ENCODE data around the gene CMTM8.
"Not testable (repeated sequence)": the region's sequence is repeated elsewhere in the genome, so short reads cannot be mapped to it uniquely, and the experiment has no call there.

Gene CMTM8

GRCh38 chr3:32238453-32239306 is at the start of gene CMTM8:
CMTM8 (plus strand) TSS chr3:32238680; CDS start chr3:32238973, 293 bp downstream.
- DNase-seq (ENCODE audit: low read depth): peak; percentile 20

DNA sequence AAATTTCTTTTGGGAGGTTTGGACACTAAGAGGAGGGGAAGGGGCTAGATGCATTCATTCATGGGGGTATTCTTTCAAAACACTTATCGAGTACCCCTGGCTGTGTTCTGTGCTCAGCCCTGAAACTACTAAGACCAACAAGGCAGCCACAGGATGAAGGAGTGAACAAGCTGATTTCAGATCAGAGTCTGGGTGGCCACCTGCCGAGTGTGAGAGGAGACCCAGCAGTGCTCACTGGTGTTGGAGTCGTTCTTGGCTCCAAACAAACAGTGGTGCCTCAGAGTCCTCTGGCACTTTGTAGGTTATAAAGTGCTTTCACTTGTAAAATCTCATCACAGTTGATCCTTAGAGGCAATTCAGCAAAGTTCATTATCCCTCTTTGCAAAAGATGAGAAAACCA is 48.8 kb upstream of the CMTM8 start:
- DNase-seq (ENCODE audit: low read depth): no peak

DNA sequence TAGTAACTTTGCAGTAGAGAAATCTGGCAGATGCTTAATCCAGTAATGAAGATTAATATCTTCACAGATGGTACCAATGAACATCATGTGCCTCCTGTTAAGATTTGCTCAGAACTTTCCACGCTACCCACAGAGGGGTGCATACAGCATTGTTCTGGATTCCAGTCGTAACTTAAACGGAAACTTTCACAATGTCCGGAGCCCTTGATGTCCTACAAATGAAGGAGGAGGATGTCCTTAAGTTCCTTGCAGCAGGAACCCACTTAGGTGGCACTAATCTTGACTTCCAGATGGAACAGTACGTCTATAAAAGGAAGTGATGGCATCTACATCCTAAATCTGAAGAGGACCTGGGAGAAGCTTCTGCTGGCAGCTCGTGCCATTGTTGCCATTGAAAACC is 47.9 kb upstream of the CMTM8 start:
- DNase-seq (ENCODE audit: low read depth): not testable (repeated sequence)

- no peak for DNase-seq (ENCODE audit: low read depth)
Observed at GRCh38 chr3:32193101-32193500, 45.4 kb upstream of the CMTM8 start.

DNA sequence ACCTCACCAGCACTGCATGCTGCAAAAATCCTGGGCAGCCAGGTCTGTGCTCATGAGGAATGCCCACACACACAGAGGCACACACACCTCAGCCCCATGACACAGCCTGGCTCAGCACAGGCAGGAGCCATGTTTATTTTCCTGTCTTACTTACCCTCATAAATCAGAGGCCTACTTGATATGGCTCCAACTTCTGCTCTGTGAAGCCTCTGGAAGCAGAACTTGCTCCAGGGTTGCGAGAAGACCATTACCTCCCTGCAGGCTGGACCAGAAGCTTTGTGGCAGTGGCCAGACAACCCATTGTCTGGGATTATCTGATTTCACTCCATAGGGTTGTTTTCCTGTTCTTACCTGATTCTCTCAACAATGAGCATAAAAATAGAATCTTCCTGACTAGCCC is 43.8 kb upstream of the CMTM8 start:
- peak; percentile 18 for DNase-seq (ENCODE audit: low read depth)

DNA sequence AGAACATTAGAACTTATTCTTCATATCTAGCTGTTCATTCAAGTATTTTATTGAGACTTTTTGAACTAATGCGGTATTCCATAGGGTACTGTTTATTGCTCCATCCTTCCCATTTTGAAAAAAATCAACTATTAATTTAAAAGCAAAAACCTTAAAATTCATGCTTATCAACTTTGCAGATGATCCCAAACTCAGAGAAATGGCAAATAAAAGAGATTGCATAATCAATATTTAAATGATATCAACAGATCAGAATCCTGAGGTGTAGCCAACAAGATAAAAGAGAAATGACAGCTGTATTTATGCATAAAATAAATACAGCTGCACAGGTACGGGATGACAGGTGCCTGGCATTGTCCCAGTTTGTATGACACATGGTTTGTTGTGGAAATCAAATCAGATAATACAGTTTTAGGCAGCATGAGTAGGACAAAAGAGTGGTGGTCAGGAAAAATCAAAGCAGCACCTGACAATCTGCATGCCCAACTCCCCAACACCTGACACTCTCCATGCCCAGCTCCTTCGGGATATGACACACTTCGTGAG is 42.4 kb upstream of the CMTM8 start:
- no peak for DNase-seq (ENCODE audit: low read depth)

DNA sequence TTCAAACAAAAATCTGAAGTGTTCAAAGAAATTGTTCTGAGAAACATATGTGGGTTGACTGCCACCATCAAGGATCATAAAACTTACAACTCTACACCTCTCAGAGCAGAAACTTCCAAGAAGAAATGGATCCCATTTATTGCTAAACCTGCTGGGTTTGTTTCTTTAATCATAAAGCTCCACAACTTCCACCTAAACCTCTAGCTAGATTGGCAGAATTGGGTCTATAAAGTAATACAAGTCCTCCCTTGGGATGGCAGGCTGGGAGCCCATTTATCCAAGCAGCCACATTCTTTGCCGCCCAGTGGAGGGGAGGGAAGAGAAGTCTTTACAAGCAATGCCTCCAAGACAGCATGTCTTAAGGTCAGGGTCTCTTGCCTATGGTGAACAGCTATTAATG is 40.5 kb upstream of the CMTM8 start:
- no peak for DNase-seq (ENCODE audit: low read depth)

DNA sequence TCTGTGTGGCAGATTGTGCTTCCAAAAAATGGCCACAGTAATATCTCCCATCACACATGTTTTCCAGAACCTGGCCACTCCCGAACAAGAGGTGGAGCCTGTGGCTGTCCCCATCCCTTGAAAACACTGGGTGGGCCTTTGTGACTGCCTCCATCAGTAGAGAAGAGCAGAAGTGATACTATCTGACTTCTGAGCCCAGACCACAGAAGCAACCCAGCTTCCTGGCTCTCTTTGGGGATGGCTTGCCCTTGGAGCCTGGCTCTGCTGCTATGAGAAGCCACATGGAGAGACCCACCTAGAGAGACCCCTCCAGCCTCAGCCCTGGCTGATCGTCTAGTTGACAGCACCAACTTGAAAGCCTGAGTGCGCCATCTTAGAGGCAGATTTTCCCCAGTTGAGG is 39.8 kb upstream of the CMTM8 start:
- DNase-seq (ENCODE audit: low read depth): no peak

GRCh38 chr3:32200490-32200889 is 38.0 kb upstream of the CMTM8 start:
- DNase-seq (ENCODE audit: low read depth): no peak

DNA sequence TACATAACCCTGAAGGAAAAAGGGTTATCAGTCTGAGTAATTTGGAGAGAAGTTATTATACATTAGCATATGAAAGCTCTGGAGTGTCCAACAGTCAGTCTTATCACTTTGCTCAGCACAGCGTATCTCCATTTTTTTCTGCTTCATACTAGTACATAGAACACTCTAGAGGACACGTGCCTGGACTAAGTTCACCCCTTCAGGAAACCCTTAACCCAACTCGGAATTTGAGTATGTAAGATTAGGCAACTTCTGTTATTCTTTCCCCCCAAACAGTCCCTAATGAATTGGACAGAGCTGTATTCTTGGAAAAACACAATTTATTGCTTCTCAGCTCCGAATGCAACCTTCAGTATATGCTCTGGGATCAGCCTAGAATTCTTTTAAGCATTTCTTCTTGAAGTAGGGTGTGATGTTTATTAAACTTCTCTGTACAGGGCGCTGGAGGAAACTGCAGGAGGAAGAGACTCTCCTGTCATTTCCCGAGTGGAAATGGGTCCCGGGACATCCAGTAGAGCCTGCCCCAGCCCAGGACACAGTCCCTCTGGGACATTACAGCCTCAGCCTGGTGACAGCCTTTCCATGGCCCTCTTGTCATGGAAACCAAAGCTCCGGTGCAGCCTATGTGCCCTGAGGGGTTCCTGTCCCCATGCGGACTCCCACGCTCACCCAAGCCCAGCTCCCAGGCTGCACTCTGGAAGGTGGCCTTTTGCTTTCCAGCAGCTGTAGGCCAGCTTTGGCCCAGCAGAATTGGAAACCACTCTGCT is 37.3 kb upstream of the CMTM8 start:
- no peak for DNase-seq (ENCODE audit: low read depth)

DNA sequence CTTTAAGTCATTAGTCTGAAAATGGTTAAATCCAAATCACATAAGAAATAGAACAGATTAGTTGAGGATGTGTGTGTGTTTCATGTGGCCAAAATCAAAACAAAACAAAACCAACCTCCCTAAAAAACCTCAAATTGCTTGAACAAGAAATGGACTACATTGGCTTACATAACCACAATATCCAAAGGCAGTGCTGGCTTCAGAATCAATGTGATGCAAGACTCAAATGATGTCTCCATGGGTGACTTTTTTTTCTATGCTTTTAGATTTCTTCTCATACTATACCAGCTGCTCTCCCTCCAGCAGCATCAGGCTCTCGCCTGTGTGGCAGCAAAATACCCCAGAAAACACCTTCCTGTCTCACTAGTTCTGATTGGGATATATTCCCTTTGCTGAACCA is 36.0 kb upstream of the CMTM8 start:
- DNase-seq (ENCODE audit: low read depth): no peak

DNA sequence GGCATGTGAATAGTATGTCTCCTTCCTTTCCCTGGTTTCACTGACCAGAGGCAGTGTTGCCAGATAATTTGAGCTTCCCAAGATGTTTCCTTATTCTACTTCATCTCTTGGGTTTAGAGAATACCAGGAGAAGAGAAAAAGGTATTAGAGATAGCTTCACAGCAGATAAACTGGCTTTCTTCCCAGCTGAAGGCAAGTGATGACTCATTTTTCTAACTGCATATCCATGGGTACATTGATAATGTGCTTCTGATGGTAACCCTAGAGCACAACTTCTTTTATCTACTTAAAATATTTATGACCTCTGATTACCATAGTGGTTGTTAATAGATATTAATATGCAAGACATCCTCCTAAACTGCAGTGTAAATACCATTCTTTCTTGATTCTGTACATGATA is 34.6 kb upstream of the CMTM8 start:
- DNase-seq (ENCODE audit: low read depth): peak; percentile 58

DNA sequence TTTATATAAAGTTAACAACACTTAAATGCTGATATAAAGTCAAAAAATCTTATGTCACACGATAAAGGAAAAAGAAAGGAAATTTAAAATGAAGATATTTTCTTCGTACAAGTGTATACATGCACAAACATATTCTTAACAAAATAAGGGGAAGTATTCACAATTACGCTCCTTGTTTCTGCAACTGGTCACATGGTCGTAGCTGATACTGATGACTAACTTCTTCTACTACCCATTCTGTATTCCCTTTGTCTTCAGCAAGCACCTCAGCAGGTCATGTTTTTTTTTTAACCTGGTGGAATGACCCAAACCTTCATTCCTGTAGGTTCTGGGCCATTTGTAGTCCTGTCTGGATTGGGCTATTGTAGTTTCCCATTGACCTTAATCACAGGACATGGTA is 30.0 kb upstream of the CMTM8 start:
- DNase-seq (ENCODE audit: low read depth): no peak

- no peak for DNase-seq (ENCODE audit: low read depth)
Observed at GRCh38 chr3:32215185-32215584, 23.3 kb upstream of the CMTM8 start.

DNA sequence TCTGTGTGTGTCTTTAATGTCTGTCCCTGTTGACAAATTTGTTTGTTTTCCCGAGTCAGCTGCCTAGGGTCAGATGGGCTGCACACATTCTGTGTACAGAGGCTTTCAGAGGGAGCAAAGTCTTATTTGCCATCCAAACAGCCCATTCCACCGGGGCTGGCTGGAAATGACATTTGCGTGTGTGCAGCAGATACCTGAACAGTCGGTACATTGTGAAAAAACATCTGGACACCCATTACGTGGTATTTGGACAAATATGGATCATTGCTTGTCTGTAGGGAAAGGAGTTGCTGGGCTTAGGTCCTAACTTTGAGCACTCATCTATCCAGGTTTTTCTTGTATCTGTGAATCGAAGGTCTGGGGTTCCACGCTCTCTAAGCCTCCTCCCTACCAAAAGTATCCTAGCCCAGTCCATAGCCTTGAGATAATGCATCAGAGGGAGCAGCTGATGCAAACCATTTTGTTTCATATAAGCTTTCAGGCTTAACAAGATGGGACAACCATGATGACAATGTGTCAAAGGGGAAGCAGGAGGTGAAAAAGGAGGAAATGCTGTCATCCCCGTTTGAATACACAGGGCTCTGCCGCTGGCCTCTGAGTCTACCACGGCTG is 22.2 kb upstream of the CMTM8 start:
- no peak for DNase-seq (ENCODE audit: low read depth)

DNA sequence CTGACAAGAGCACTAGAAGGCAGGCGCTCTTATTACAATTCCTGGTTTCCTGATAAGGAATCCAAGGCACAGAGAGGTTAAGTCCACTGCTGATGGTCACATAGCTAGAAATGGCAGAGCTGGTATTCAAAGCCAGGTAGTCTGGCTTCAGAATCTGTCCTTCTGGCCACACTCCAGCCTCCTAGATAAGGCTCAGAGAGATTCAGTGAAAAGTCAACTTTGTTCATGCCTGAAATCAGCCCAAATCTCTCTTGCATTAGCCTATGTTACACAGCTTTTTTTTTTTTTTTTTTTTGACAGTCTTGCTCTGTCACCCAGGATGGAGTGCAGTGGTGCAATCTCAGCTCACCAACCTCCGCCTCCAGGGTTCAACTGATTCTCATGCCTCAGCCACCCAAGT is 21.1 kb upstream of the CMTM8 start:
- no peak for DNase-seq (ENCODE audit: low read depth)

DNA sequence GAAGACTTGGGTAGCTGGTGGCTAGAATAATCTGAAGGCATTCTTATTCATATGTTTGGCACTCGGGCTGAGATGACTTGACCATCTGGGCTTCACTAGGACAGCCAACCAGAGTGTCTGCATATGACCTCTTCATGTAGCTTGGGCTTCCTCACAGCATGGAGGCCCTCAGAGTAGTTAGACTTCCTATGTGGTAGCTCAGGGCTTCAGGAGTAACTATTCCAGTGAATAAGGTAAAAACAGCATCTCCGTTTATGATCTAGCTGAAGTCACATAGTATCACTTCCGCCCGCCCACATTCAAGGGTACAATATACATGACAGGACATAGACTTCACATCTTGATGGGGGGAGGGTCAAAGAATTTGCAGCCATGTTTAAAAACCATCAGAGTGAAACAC is 18.9 kb upstream of the CMTM8 start:
- DNase-seq (ENCODE audit: low read depth): no peak

DNA sequence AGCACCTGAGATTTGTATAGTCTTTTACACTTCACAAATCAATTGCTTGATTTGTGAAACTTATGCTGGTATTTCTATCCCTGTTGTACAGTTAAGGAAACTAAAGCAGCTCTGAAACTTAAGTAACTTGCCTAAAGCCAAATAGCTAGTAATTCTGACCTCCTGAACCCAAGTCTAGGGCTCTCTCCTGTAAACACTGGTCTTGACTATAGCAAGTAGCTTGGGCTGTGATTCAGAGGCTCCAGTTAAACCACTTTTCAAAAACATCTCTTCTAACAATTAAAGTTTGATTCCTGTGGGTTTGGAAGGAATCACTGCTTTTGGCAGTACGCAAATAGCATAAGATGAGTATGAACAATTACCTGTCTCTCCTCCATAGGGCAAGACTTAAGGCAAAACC is 18.5 kb upstream of the CMTM8 start:
- no peak for DNase-seq (ENCODE audit: low read depth)

DNA sequence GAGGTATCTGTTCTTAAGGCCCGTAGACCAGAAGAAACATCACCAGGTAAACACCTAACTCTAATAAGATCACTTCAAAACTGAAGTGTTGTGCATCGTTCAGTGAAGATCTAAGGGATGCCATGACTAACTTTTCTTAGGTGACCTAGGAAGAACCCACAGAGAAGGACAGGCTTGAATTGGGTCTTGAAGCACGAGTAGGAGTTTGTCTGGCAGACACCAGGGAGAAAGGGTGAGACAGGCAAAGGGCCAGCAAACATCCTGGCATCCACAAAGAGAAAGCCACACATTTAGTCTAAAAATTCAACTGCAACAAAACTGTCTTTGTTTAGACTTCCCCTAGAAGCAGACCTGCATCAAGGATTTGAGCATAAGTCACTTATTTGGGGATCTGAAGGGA is 15.5 kb upstream of the CMTM8 start:
- no peak for DNase-seq (ENCODE audit: low read depth)

DNA sequence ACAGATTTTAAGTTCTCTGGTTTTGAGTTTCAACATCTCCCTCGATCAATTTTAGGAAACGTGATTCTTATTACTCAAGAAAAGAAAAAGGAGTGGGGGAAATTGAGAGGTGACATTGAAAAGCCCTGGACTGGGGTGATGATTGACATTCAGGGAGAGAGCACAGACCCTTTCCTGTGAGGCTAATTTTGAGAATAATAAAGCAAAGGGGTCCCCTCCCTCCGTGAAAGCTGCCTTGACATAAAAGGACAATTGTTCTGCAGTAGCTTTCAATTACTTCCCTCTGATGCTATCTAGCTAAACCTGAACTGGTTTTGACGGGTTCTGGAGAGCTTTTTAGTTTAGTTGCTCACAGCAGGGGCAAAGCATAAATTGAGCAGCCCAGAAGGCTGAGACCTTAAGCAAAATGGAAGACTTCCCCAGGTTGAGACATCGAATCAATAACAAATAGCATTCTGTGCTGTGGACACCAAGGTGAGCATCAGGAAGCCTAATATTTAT is 14.4 kb upstream of the CMTM8 start:
- no peak for DNase-seq (ENCODE audit: low read depth)

DNA sequence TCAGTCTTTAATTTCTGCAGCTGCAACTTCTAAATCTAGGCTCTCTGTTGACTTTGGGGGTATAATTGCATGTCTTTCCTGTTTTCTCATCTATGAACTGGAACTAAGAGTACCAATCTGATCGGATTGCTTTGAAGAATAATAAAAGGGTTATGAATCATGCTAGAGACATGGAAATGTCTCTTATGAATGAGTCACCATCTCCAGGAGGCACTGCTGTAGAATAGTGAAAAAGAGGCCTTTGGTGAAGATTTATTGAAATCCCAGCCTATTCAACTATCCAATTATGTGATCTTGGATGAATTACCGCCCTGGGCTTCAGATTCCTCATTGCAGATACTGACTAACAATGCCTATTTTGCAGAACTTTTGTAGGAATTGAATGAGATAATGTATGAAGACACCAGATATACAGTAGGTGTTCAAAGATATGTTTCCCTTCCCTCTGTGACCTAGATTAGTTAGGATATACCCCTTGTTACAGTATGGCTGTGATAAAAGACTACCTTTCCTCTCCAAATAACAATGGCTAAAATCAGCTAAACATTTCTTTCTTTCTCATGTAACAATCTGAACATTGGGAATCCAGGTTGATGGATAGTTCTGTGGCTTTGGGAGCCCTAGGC is 11.5 kb upstream of the CMTM8 start:
- peak; percentile 32 for DNase-seq (ENCODE audit: low read depth)

- not testable (repeated sequence) for DNase-seq (ENCODE audit: low read depth)
Observed at GRCh38 chr3:32228743-32229142, 9.7 kb upstream of the CMTM8 start.
